ENCODE results near the gene ABHD12.
"Not testable (repeated sequence)": the region's sequence is repeated elsewhere in the genome, so short reads cannot be mapped to it uniquely, and the experiment has no call there.

The ABHD12 gene

GRCh38 chr20:25390538-25391528, at the start of gene ABHD12:
Gene ABHD12 (minus strand): TSS chr20:25390835. CDS start chr20:25390703, 132 bp downstream.
- peak; percentile 95 for DNase-seq

- no peak for DNase-seq
Observed at GRCh38 chr20:25439328-25439727, 48.7 kb upstream of the ABHD12 start.

GRCh38 chr20:25437153-25437581, 46.5 kb upstream of the ABHD12 start:
- no peak for DNase-seq

- no peak for DNase-seq
Observed at GRCh38 chr20:25424536-25424935, 33.9 kb upstream of the ABHD12 start.

GRCh38 chr20:25422032-25422431, 31.4 kb upstream of the ABHD12 start:
- DNase-seq, result no peak

- DNase-seq, result no peak
Observed at GRCh38 chr20:25421102-25421501, 30.5 kb upstream of the ABHD12 start.

- DNase-seq, result no peak
Observed at GRCh38 chr20:25418776-25419175, 28.1 kb upstream of the ABHD12 start.

GRCh38 chr20:25408890-25409289, 18.3 kb upstream of the ABHD12 start:
- DNase-seq, result no peak

- peak; percentile 21 for DNase-seq
Observed at GRCh38 chr20:25408170-25408547, 17.5 kb upstream of the ABHD12 start.

- DNase-seq, result peak; percentile 93
Observed at GRCh38 chr20:25407311-25408169, 16.9 kb upstream of the ABHD12 start, which contains the start of gene GINS1. Gene GINS1 (plus strand): TSS chr20:25407673. CDS start chr20:25407821, 148 bp downstream.

GRCh38 chr20:25402583-25402982, 11.9 kb upstream of the ABHD12 start:
- no peak for DNase-seq

GRCh38 chr20:25400291-25400732, 9.7 kb upstream of the ABHD12 start:
- DNase-seq, result not testable (repeated sequence)

GRCh38 chr20:25399037-25399430, 8.4 kb upstream of the ABHD12 start:
- DNase-seq, result peak; percentile 65

- no peak for DNase-seq
Observed at GRCh38 chr20:25398376-25399036, 7.9 kb upstream of the ABHD12 start.

GRCh38 chr20:25397821-25398220, 7.2 kb upstream of the ABHD12 start:
- DNase-seq, result no peak

GRCh38 chr20:25397096-25397495, 6.5 kb upstream of the ABHD12 start:
- DNase-seq, result no peak

GRCh38 chr20:25394996-25395395, 4.4 kb upstream of the ABHD12 start:
- DNase-seq, result no peak

- no peak for DNase-seq
Observed at GRCh38 chr20:25394276-25394675, 3.6 kb upstream of the ABHD12 start.

GRCh38 chr20:25389858-25390537, 637 bp downstream of the ABHD12 start:
- DNase-seq, result peak; percentile 45

- DNase-seq, result peak; percentile 45
Observed at GRCh38 chr20:25389401-25389857, 1.2 kb downstream of the ABHD12 start.

GRCh38 chr20:25382704-25383370, 7.8 kb downstream of the ABHD12 start:
- DNase-seq, result no peak
